HEK293 (cell line): ENCODE data around the gene SH3BGRL3.
A peak's percentile ranks its signal among the peaks of the same experiment; 100 is the strongest.

ENCODE experiments used
- CTCF ChIA-PET: fragments of 350-600 bp; formaldehyde crosslinking; extraction: SDS; loops from one replicate; lab custom pipeline; 2021; ENCODE audit warnings: antibody characterized with exemption; lab: Yijun Ruan, JAX
- POLR2A ChIA-PET: fragments of 300-600 bp; formaldehyde crosslinking; extraction: SDS; loops from one replicate; lab custom pipeline; 2020; ENCODE audit warnings: antibody characterized with exemption, inconsistent platforms; lab: Yijun Ruan, JAX
- H3K27ac ChIP-seq: fragments of 200-500 bp; sonication (Bioruptor generic); 2 replicates; pipeline ENCODE4 v1.5.1; 2014; ENCODE audit warnings: low read depth, low read length, control low read depth, inconsistent platforms; ENCODE audit errors: extremely low read depth
- H3K36me3 ChIP-seq, 2 experiments: fragments of 200-500 bp in 1 of 2; sonication (Bioruptor generic) in 1 of 2; 1 replicate in 1 of 2; 2 replicates in 1 of 2; pipeline ENCODE4 v1.5.1; 2014 to 2017; ENCODE audit warnings: inconsistent platforms in 2 of 2, low read length in 2 of 2; ENCODE audit not compliant: control insufficient read depth in 2 of 2, insufficient read depth in 1 of 2
- H3K4me1 ChIP-seq: fragments of 200-500 bp; sonication (Bioruptor generic); 2 replicates; pipeline ENCODE4 v1.5.1; 2014; ENCODE audit warnings: mild to moderate bottlenecking, low read length, inconsistent platforms; ENCODE audit not compliant: control insufficient read depth, insufficient read depth
- H3K4me3 ChIP-seq: 2 replicates; pipeline ENCODE4 v1.5.1; 2011; ENCODE audit warnings: low read depth, mild to moderate bottlenecking, control low read depth, low read length, moderate library complexity
- H3K9me3 ChIP-seq: fragments of 200-500 bp; sonication (Bioruptor generic); 2 replicates; pipeline ENCODE4 v1.5.1; 2014; ENCODE audit warnings: low read depth, low read length, inconsistent platforms; ENCODE audit not compliant: control insufficient read depth, insufficient read depth
- CTCF ChIP-seq: fragments of 450-650 bp; formaldehyde crosslinking; IDR thresholded peaks from 2 replicates; pipeline ENCODE4 v1.5.1; 2016; ENCODE audit warnings: missing biosample characterization, missing genetic modification characterization
- EGR2 ChIP-seq: fragments of 450-650 bp; formaldehyde crosslinking; IDR thresholded peaks from 2 replicates; pipeline ENCODE4 v1.5.1; 2016; ENCODE audit warnings: low read depth, missing biosample characterization, missing genetic modification characterization
- HIC1 ChIP-seq: fragments of 450-650 bp; formaldehyde crosslinking; IDR thresholded peaks from 2 replicates; pipeline ENCODE4 v1.5.1; 2016; ENCODE audit warnings: missing biosample characterization, missing genetic modification characterization
- OVOL3 ChIP-seq: fragments of 450-650 bp; formaldehyde crosslinking; IDR thresholded peaks from 2 replicates; pipeline ENCODE4 v1.5.1; 2016; ENCODE audit warnings: missing biosample characterization, missing genetic modification characterization
- REPIN1 ChIP-seq: fragments of 450-650 bp; formaldehyde crosslinking; IDR thresholded peaks from 2 replicates; pipeline ENCODE4 v1.5.1; 2017; ENCODE audit warnings: missing biosample characterization, missing genetic modification characterization, low read depth
- SCRT2 ChIP-seq: fragments of 450-650 bp; formaldehyde crosslinking; IDR thresholded peaks from 2 replicates; pipeline ENCODE4 v1.5.1; 2016; ENCODE audit warnings: missing biosample characterization, missing genetic modification characterization
- TCF7L2 ChIP-seq: IDR thresholded peaks from 2 replicates; pipeline ENCODE4 v1.6.1; 2011; ENCODE audit warnings: low read depth, mild to moderate bottlenecking, inconsistent platforms, low read length, moderate library complexity, borderline replicate concordance
- ZBTB1 ChIP-seq: fragments of 450-650 bp; formaldehyde crosslinking; IDR thresholded peaks from 2 replicates; pipeline ENCODE4 v1.5.1; 2016; ENCODE audit warnings: missing biosample characterization, missing genetic modification characterization
- ZBTB44 ChIP-seq: fragments of 450-650 bp; IDR thresholded peaks from 2 replicates; pipeline ENCODE4 v1.5.1; 2018; ENCODE audit warnings: missing biosample characterization, mild to moderate bottlenecking, missing genetic modification characterization
- ZBTB7A ChIP-seq: fragments of 450-650 bp; formaldehyde crosslinking; IDR thresholded peaks from 2 replicates; pipeline ENCODE4 v1.5.1; 2016; ENCODE audit warnings: low read depth, missing biosample characterization, missing genetic modification characterization
- ZBTB8A ChIP-seq: fragments of 450-650 bp; formaldehyde crosslinking; IDR thresholded peaks from 2 replicates; pipeline ENCODE4 v1.5.1; 2016; ENCODE audit warnings: missing biosample characterization, missing genetic modification characterization
- ZFHX2 ChIP-seq: fragments of 450-650 bp; formaldehyde crosslinking; conservative IDR thresholded peaks from 2 replicates; pipeline ENCODE4 v1.5.1; 2016; ENCODE audit warnings: missing biosample characterization, missing genetic modification characterization
- ZNF16 ChIP-seq: fragments of 450-650 bp; formaldehyde crosslinking; IDR thresholded peaks from 2 replicates; pipeline ENCODE4 v1.5.1; 2016; ENCODE audit warnings: low read depth, missing biosample characterization, missing genetic modification characterization
- ZNF169 ChIP-seq: fragments of 450-650 bp; formaldehyde crosslinking; IDR thresholded peaks from 2 replicates; pipeline ENCODE4 v1.5.1; 2016; ENCODE audit warnings: missing biosample characterization, missing genetic modification characterization
- ZNF211 ChIP-seq: fragments of 450-650 bp; formaldehyde crosslinking; IDR thresholded peaks from 2 replicates; pipeline ENCODE4 v1.5.1; 2016; ENCODE audit warnings: low read depth, missing biosample characterization, missing genetic modification characterization
- ZNF394 ChIP-seq: fragments of 450-650 bp; formaldehyde crosslinking; IDR thresholded peaks from 2 replicates; pipeline ENCODE4 v1.5.1; 2016; ENCODE audit warnings: missing biosample characterization, missing genetic modification characterization, mild to moderate bottlenecking, moderate library complexity, borderline replicate concordance
- ZNF398 ChIP-seq: fragments of 450-650 bp; formaldehyde crosslinking; IDR thresholded peaks from 2 replicates; pipeline ENCODE4 v1.5.1; 2017; ENCODE audit warnings: missing biosample characterization, missing genetic modification characterization
- ZNF560 ChIP-seq: fragments of 450-650 bp; formaldehyde crosslinking; IDR thresholded peaks from 2 replicates; pipeline ENCODE4 v1.5.1; 2017; ENCODE audit warnings: missing biosample characterization, missing genetic modification characterization, borderline replicate concordance
- ZNF596 ChIP-seq: fragments of 450-650 bp; IDR thresholded peaks from 2 replicates; pipeline ENCODE4 v1.5.0; 2018; ENCODE audit warnings: missing biosample characterization, mild to moderate bottlenecking, missing genetic modification characterization, moderate library complexity
- ZNF658 ChIP-seq: fragments of 450-650 bp; formaldehyde crosslinking; IDR thresholded peaks from 2 replicates; pipeline ENCODE4; 2016; ENCODE audit warnings: missing biosample characterization, missing genetic modification characterization
- ZNF692 ChIP-seq: fragments of 450-650 bp; formaldehyde crosslinking; IDR thresholded peaks from 2 replicates; pipeline ENCODE4 v1.5.1; 2016; ENCODE audit warnings: missing biosample characterization, missing genetic modification characterization
- ZNF704 ChIP-seq: fragments of 450-650 bp; formaldehyde crosslinking; IDR thresholded peaks from 2 replicates; pipeline ENCODE4 v1.5.1; 2016; ENCODE audit warnings: missing biosample characterization, missing genetic modification characterization
- ZNF776 ChIP-seq: fragments of 450-650 bp; formaldehyde crosslinking; IDR thresholded peaks from 2 replicates; pipeline ENCODE4 v1.5.0; 2017; ENCODE audit warnings: missing biosample characterization, missing genetic modification characterization, borderline replicate concordance
- ZNF785 ChIP-seq: fragments of 450-650 bp; formaldehyde crosslinking; IDR thresholded peaks from 2 replicates; pipeline ENCODE4 v1.5.1; 2016; ENCODE audit warnings: missing biosample characterization, missing genetic modification characterization
- ZSCAN23 ChIP-seq: fragments of 450-650 bp; formaldehyde crosslinking; IDR thresholded peaks from 2 replicates; pipeline ENCODE4 v1.5.1; 2016; ENCODE audit warnings: missing biosample characterization, missing genetic modification characterization

SH3BGRL3 gene

GRCh38 chr1:26317612-26318337 is 37.9 kb downstream of the SH3BGRL3 start, which contains the start of gene CD52 (continued):
- no peak for TF ChIP-seq ZNF394
- TF ChIP-seq ZNF398 (tag by site-specific recombination), result 0 out of 2 replicates have a peak, but pooled peaks have one; percentile 11
- TF ChIP-seq ZNF211 (tag by site-specific recombination), result no peak
- no peak for TF ChIP-seq HIC1 (tag by site-specific recombination)
- no peak for TF ChIP-seq ZNF692 (tag by site-specific recombination)
- TF ChIP-seq ZNF596 (tag by site-specific recombination), result no peak
- TF ChIP-seq ZBTB1 (tag by site-specific recombination), result no peak
- TF ChIP-seq ZSCAN23, result no peak
- no peak for TF ChIP-seq ZNF776

GRCh38 chr1:26318338-26319064 is 38.6 kb downstream of the SH3BGRL3 start:
- H3K36me3 ChIP-seq, result peaks cover 0 to 15% of the 10 kb centered on the region in 2 experiments; a peak in 2 of 3 replicates
- no peaks in the 10 kb centered on the region for H3K4me1 ChIP-seq

More at GRCh38 chr1:26318338-26319064, 38.6 kb downstream of the SH3BGRL3 start:
- H3K27ac ChIP-seq, result no peak overlapping the region
- H3K4me3 ChIP-seq, result no peak overlapping the region
- H3K9me3 ChIP-seq, result no peaks in the 10 kb centered on the region
- POLR2A ChIA-PET, result interaction anchor here (1.2 to 1.7 kb wide), 2 partner anchors 34 to 39 kb away, joined by 3 to 4 read pairs; partner anchors contain the start of gene SH3BGRL3
- TF ChIP-seq ZNF704 (tag by site-specific recombination), result no peak
- peak; percentile 62 for TF ChIP-seq EGR2 (tag by site-specific recombination)
- TF ChIP-seq CTCF (tag by site-specific recombination), result no peak
- TF ChIP-seq OVOL3 (tag by site-specific recombination), result no peak
- no peak for TF ChIP-seq ZNF560 (tag by site-specific recombination)
- TF ChIP-seq ZNF16 (tag by site-specific recombination), result no peak
- TF ChIP-seq TCF7L2, result no peak
- no peak for TF ChIP-seq ZNF658
- no peak for TF ChIP-seq ZBTB44 (tag by site-specific recombination)
- TF ChIP-seq SCRT2 (tag by site-specific recombination), result no peak
- no peak for TF ChIP-seq ZNF596 (tag by site-specific recombination)
- TF ChIP-seq ZNF785, result no peak
- no peak for TF ChIP-seq REPIN1 (tag by site-specific recombination)
- no peak for TF ChIP-seq ZBTB7A
- no peak for TF ChIP-seq ZBTB8A
- no peak for TF ChIP-seq ZNF169 (tag by site-specific recombination)
- peak; percentile 70 for TF ChIP-seq ZFHX2
- CTCF ChIA-PET, result interaction anchor here (0.6 to 11.1 kb wide), 13 partner anchors 7 to 520 kb away, joined by 3 to 203 read pairs (median 4); partner anchors contain the start of gene CATSPER4
